Measurements from ENCODE around the gene RARRES2.
"Not testable (repeated sequence)": the region's sequence is repeated elsewhere in the genome, so short reads cannot be mapped to it uniquely, and the experiment has no call there.

RARRES2 gene

DNA sequence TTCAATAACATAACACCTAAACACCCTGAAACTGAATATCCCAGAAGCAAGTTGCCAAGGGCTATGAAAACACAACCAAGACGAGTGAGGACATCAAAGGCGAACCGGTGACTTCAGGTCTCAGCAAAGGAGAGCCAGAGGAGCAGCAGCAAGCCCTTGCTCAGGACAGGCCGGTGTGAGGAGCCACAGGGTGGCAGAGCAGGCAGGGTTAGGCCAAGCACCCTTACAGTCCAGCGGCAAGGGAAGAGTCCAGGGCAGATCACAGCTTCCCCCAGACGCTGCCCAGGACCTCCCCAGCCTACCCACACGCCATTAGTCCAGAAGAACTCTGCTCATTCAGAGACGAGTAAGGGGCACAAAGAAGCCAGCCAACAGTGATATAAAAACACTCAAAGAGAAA, 45.8 kb downstream of the RARRES2 start:
- DNase-seq (ENCODE audit: low read depth in 1 of 2, low spot score in 1 of 2), result not testable (repeated sequence)

DNA sequence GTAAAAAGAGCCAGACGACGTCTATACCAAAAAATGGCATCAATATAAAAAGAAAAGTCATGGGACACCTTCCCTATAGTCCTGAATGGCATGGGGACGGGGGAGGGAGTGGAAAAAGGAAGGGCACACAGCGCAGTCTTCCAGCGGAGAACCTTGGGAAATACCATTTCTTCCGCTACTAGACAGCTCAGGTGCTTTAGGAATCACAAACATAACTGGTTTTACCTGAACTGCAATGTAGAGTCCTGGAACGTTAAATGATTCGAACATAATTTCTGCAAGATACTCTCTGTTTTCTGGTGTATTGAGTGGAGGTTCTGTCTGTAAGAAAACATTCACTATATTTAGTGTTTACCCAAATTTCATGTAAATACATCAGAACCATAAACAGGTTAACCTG, 46.4 kb downstream of the RARRES2 start:
- DNase-seq (ENCODE audit: low read depth in 1 of 2, low spot score in 1 of 2), result not testable (repeated sequence)

DNA sequence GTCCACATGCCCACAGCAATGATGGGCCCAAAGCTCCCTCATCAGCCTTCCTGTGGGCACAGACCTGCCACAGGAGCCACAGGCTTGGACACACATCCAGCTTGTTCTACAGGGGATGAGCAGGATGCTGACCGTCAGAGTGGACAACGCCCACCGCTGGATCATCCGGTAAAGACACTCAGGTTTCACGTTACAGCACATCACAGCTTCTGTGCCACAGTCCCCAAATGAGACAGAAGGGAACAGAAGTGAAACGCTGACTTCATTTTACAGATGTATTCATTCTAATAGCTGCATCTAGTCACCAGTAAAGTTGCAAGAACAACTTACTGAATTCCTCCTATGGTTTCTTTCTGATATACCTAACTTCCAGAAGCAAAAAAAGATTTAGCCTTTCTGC, 51.1 kb downstream of the RARRES2 start:
- DNase-seq (ENCODE audit: low read depth in 1 of 2, low spot score in 1 of 2), result not testable (repeated sequence)

DNA sequence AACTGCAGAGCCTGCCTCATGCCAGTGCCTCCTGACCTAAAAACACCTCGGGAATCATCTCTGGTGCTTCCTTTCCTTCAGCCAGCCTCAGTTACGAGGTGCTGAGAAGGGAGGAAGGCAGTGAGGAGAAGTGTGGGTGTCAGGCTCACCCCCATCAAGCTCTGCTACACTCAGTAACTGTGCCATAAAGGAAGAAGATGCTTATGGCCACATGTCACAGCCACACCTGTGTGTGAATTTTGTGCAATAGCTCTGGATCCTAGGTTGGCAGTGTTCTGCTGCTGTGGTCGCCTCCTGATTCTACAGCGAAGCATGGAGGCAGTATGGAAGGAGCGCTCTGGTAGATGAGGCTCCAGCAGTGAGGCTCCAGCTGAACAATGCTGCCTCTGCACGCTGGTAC, 52.6 kb downstream of the RARRES2 start:
- DNase-seq (ENCODE audit: low read depth in 1 of 2, low spot score in 1 of 2), result not testable (repeated sequence)
